CD4-positive, CD25-positive, alpha-beta regulatory T cell (primary cell): ENCODE measurements around the gene ZNF750. TPM values are rescaled to one million over a fixed set of nuclear protein-coding genes. Genes with fewer than 3 reads are reported as not detected.

Experiments
- ATAC-seq, 2 donors: fragments of 150-1000 bp; cut with Tn5 transposase; one replicate each; pipeline ENCODE4 v1.10.0; 2021; ENCODE audit warnings: low read depth in 2 of 2, moderate number of reproducible peaks in 2 of 2, moderate library complexity in 1 of 2
- DNase-seq, 3 donors: peaks; one replicate each; pipeline versions ENCODE4 v3.0.0 to v3.0.0-alpha.2; 2012 to 2022; ENCODE audit warnings: mixed read lengths in 1 of 3
- H3K27ac ChIP-seq: one replicate; pipeline ENCODE4 v1.7.0; 2013; ENCODE audit warnings: mild to moderate bottlenecking, low read length; ENCODE audit not compliant: insufficient read depth, poor library complexity, severe bottlenecking
- H3K27me3 ChIP-seq: one replicate; pipeline ENCODE4 v1.7.0; 2013; ENCODE audit warnings: low read length; ENCODE audit not compliant: control insufficient read depth, insufficient read depth
- H3K36me3 ChIP-seq: one replicate; pipeline ENCODE4 v1.7.0; 2013; ENCODE audit warnings: mild to moderate bottlenecking, low read length, moderate library complexity; ENCODE audit not compliant: control insufficient read depth, insufficient read depth
- H3K4me1 ChIP-seq: 2 replicates; pipeline ENCODE4 v1.7.0; 2013; ENCODE audit warnings: mild to moderate bottlenecking, low read length; ENCODE audit not compliant: insufficient read depth, control insufficient read depth, poor library complexity, severe bottlenecking
- H3K4me3 ChIP-seq: one replicate; pipeline ENCODE4 v1.7.0; 2013; ENCODE audit warnings: low read depth, mild to moderate bottlenecking, low read length, moderate library complexity
- H3K9me3 ChIP-seq, 2 experiments: 1 replicate in 1 of 2; 2 replicates in 1 of 2; pipeline ENCODE4 v1.7.0; 2013; ENCODE audit warnings: low read length in 2 of 2, mild to moderate bottlenecking in 1 of 2, moderate library complexity in 1 of 2; ENCODE audit not compliant: control insufficient read depth in 2 of 2
- H3K27ac Mint-ChIP-seq, 3 donors: one replicate each; pipeline ENCODE4 v1.8.0; 2020 to 2022; ENCODE audit warnings: mild to moderate bottlenecking in 3 of 3, mixed read lengths in 3 of 3, moderate library complexity in 2 of 3
- H3K27me3 Mint-ChIP-seq: one replicate; pipeline ENCODE4 v1.8.0; 2022; ENCODE audit warnings: mild to moderate bottlenecking, mixed read lengths
- H3K36me3 Mint-ChIP-seq: one replicate; pipeline ENCODE4 v1.8.0; 2020; ENCODE audit warnings: mixed read lengths
- H3K4me1 Mint-ChIP-seq, 4 donors: one replicate each; pipeline ENCODE4 v1.8.0; 2020 to 2022; ENCODE audit warnings: mixed read lengths in 4 of 4, mild to moderate bottlenecking in 1 of 4
- H3K4me3 Mint-ChIP-seq, 4 donors: one replicate each; pipeline ENCODE4 v1.8.0; 2020 to 2022; ENCODE audit warnings: mild to moderate bottlenecking in 4 of 4, mixed read lengths in 4 of 4, moderate library complexity in 3 of 4
- H3K9me3 Mint-ChIP-seq, 7 donors: one replicate each; pipeline ENCODE4 v1.8.0; 2020 to 2022; ENCODE audit warnings: mixed read lengths in 7 of 7, mild to moderate bottlenecking in 3 of 7, moderate library complexity in 2 of 7
- polyA plus RNA-seq, 4 donors: library from polyadenylated mRNA; unstranded; fragments of 300-500 nt; fragmentation: Illumina TruSeq; gene quantifications; one replicate each; pipeline ENCODE4 v1.2.3, GENCODE V29; 2021
- total RNA-seq: library from RNA; stranded (reverse); gene quantifications from one replicate; pipeline ENCODE4 v1.2.3, GENCODE V29; 2022

Gene ZNF750
- total and polyA plus RNA-seq, 5 donors from 2014 or later = 0.07 TPM; not detected in 4

- Histone ChIP-seq H3K4me3 (no peak overlapping the region), H3K4me1 (no peaks in the 10 kb centered on the region), H3K9me3 (no peaks in the 10 kb centered on the region), H3K27me3 (no peaks in the 10 kb centered on the region), H3K27ac (no peak overlapping the region), H3K36me3 (no peaks in the 10 kb centered on the region)
- Mint-ChIP-seq H3K9me3 (peaks cover 0 to 2% (median 0%) of the 10 kb centered on the region in 7 donors), H3K36me3 (peaks cover 22% of the 10 kb centered on the region), H3K4me1 (peaks cover 0 to 6% (median 5%) of the 10 kb centered on the region in 4 donors), H3K4me3 (no peak overlapping the region), H3K27me3 (no peaks in the 10 kb centered on the region), H3K27ac (no peak overlapping the region)
- DNase-seq (no peak), ATAC-seq (no peak)
Measured at GRCh38 chr17:82851381-82851780, 11.6 kb upstream of the ZNF750 start.

- ATAC-seq (no peak), DNase-seq (no peak)
- Histone ChIP-seq H3K4me3 (no peak overlapping the region), H3K4me1 (no peaks in the 10 kb centered on the region), H3K36me3 (no peaks in the 10 kb centered on the region), H3K27ac (no peak overlapping the region), H3K9me3 (no peaks in the 10 kb centered on the region), H3K27me3 (no peaks in the 10 kb centered on the region)
- Mint-ChIP-seq H3K4me3 (peak overlapping the region in 1 of 4 donors; percentile 8), H3K4me1 (peaks cover 0 to 6% (median 5%) of the 10 kb centered on the region in 4 donors), H3K27ac (no peak overlapping the region), H3K36me3 (peaks cover 20% of the 10 kb centered on the region), H3K27me3 (no peaks in the 10 kb centered on the region), H3K9me3 (peaks cover 0 to 2% (median 0%) of the 10 kb centered on the region in 7 donors)
Measured at GRCh38 chr17:82849076-82849945, 9.5 kb upstream of the ZNF750 start.

- peak overlapping the region in 2 of 4 donors; percentile 36 to 59 for H3K4me3 Mint-ChIP-seq
- Histone ChIP-seq H3K4me3 (no peak overlapping the region), H3K27me3 (no peaks in the 10 kb centered on the region), H3K27ac (peak overlapping the region; percentile 33), H3K9me3 (no peaks in the 10 kb centered on the region), H3K4me1 (no peaks in the 10 kb centered on the region), H3K36me3 (no peaks in the 10 kb centered on the region)
- H3K4me1 Mint-ChIP-seq = peaks cover 0 to 6% (median 5%) of the 10 kb centered on the region in 4 donors
- DNase-seq = peak in 1 of 3 donors; percentile 75
- H3K27me3 Mint-ChIP-seq = no peaks in the 10 kb centered on the region
- ATAC-seq = peak; percentile 75 to 78
- peak overlapping the region in 2 of 3 donors; percentile 29 to 71 for H3K27ac Mint-ChIP-seq
- H3K36me3 Mint-ChIP-seq = peaks cover 16% of the 10 kb centered on the region
- peaks cover 0 to 2% (median 0%) of the 10 kb centered on the region in 7 donors for H3K9me3 Mint-ChIP-seq
Measured at GRCh38 chr17:82848022-82848592, 8.3 kb upstream of the ZNF750 start.

GRCh38 chr17:82846061-82846691 is 6.4 kb upstream of the ZNF750 start:
- H3K27ac Mint-ChIP-seq = no peak overlapping the region
- no peak for DNase-seq

GRCh38 chr17:82845163-82845807 is 5.5 kb upstream of the ZNF750 start:
- ATAC-seq (no peak), DNase-seq (no peak)
- Mint-ChIP-seq H3K4me1 (peaks cover 0 to 6% (median 3%) of the 10 kb centered on the region in 4 donors), H3K36me3 (peaks cover 10% of the 10 kb centered on the region), H3K4me3 (no peak overlapping the region), H3K27me3 (no peaks in the 10 kb centered on the region), H3K27ac (peak overlapping the region in 1 of 3 donors; percentile 51), H3K9me3 (no peaks in the 10 kb centered on the region)
- no peak overlapping the region for H3K4me3 ChIP-seq
- H3K27me3 ChIP-seq = no peaks in the 10 kb centered on the region
- H3K4me1 ChIP-seq = no peaks in the 10 kb centered on the region
- H3K27ac ChIP-seq = no peak overlapping the region
- no peaks in the 10 kb centered on the region for H3K9me3 ChIP-seq
- no peaks in the 10 kb centered on the region for H3K36me3 ChIP-seq

More at GRCh38 chr17:82846061-82846691, 6.4 kb upstream of the ZNF750 start:
- Histone ChIP-seq H3K9me3 (no peaks in the 10 kb centered on the region), H3K4me3 (no peak overlapping the region), H3K27ac (no peak overlapping the region), H3K4me1 (no peaks in the 10 kb centered on the region), H3K36me3 (no peaks in the 10 kb centered on the region), H3K27me3 (no peaks in the 10 kb centered on the region)
- Mint-ChIP-seq H3K4me1 (peaks cover 0 to 6% (median 3%) of the 10 kb centered on the region in 4 donors), H3K27me3 (no peaks in the 10 kb centered on the region), H3K4me3 (no peak overlapping the region), H3K9me3 (no peaks in the 10 kb centered on the region), H3K36me3 (peaks cover 10% of the 10 kb centered on the region)
- ATAC-seq = no peak

- H3K9me3 ChIP-seq = no peaks in the 10 kb centered on the region
- no peak overlapping the region for H3K27ac ChIP-seq
- Mint-ChIP-seq H3K9me3 (no peaks in the 10 kb centered on the region), H3K4me1 (peaks cover 0 to 6% (median 3%) of the 10 kb centered on the region in 4 donors), H3K36me3 (peaks cover 10% of the 10 kb centered on the region), H3K4me3 (no peak overlapping the region), H3K27ac (no peak overlapping the region), H3K27me3 (no peaks in the 10 kb centered on the region)
- H3K4me1 ChIP-seq = no peaks in the 10 kb centered on the region
- H3K4me3 ChIP-seq = no peak overlapping the region
- no peak for DNase-seq
- H3K27me3 ChIP-seq = no peaks in the 10 kb centered on the region
- ATAC-seq = no peak
- no peaks in the 10 kb centered on the region for H3K36me3 ChIP-seq
Measured at GRCh38 chr17:82844796-82845162, 5.0 kb upstream of the ZNF750 start.

- Mint-ChIP-seq H3K9me3 (no peaks in the 10 kb centered on the region), H3K27ac (peak overlapping the region; percentile 73 to 93 (median 82)), H3K4me1 (peaks cover 0 to 6% (median 2%) of the 10 kb centered on the region in 4 donors), H3K36me3 (peaks cover 6% of the 10 kb centered on the region), H3K27me3 (no peaks in the 10 kb centered on the region), H3K4me3 (peak overlapping the region in 1 of 4 donors; percentile 54)
- no peak overlapping the region for H3K27ac ChIP-seq
- DNase-seq = no peak
- H3K9me3 ChIP-seq = no peaks in the 10 kb centered on the region
- no peaks in the 10 kb centered on the region for H3K4me1 ChIP-seq
- no peaks in the 10 kb centered on the region for H3K36me3 ChIP-seq
- no peaks in the 10 kb centered on the region for H3K27me3 ChIP-seq
- H3K4me3 ChIP-seq = no peak overlapping the region
- no peak for ATAC-seq
Measured at GRCh38 chr17:82843904-82844680, 4.3 kb upstream of the ZNF750 start.
